ENCODE data around the gene UGT1A9.

DNA sequence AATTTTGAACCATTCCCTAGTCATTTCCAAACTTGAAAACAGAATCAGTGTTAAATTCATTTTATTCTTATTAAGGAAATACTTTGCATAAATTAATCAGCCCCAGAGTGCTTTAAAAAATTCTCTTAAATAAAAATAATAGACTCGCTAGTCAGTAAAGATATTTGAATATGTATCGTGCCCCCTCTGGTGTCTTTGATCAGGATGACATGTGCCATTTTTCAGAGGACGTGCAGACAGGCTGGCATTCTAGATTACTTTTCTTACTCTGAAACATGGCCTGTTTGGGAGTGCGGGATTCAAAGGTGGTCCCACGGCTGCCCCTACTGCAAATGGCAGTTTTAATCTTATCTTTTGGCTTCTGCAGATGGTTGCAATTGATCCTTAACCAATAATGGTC is 100.9 kb downstream of the UGT1A9 start:
- no peak for TF ChIP-seq POLR2A (IDR thresholded peaks at IDR 0.05)
- TF ChIP-seq, protein P1, sequence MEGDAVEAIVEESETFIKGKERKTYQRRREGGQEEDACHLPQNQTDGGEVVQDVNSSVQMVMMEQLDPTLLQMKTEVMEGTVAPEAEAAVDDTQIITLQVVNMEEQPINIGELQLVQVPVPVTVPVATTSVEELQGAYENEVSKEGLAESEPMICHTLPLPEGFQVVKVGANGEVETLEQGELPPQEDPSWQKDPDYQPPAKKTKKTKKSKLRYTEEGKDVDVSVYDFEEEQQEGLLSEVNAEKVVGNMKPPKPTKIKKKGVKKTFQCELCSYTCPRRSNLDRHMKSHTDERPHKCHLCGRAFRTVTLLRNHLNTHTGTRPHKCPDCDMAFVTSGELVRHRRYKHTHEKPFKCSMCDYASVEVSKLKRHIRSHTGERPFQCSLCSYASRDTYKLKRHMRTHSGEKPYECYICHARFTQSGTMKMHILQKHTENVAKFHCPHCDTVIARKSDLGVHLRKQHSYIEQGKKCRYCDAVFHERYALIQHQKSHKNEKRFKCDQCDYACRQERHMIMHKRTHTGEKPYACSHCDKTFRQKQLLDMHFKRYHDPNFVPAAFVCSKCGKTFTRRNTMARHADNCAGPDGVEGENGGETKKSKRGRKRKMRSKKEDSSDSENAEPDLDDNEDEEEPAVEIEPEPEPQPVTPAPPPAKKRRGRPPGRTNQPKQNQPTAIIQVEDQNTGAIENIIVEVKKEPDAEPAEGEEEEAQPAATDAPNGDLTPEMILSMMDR (IDR thresholded peaks at IDR 0.05) = no peak
